Jurkat, Clone E6-1 (cell line): ENCODE data around the gene CNIH2.
"Not testable (repeated sequence)": the region's sequence is repeated elsewhere in the genome, so short reads cannot be mapped to it uniquely, and the experiment has no call there.

Source experiments
- DNase-seq: peaks from one replicate; pipeline ENCODE4 v3.0.0-alpha.2; 2011; ENCODE audit warnings: low read depth, low spot score
- H3K4me3 ChIP-seq: 2 replicates; pipeline ENCODE4 v1.5.1; 2011; ENCODE audit warnings: mild to moderate bottlenecking, low read length, control low read depth, moderate library complexity

CNIH2 gene

DNA sequence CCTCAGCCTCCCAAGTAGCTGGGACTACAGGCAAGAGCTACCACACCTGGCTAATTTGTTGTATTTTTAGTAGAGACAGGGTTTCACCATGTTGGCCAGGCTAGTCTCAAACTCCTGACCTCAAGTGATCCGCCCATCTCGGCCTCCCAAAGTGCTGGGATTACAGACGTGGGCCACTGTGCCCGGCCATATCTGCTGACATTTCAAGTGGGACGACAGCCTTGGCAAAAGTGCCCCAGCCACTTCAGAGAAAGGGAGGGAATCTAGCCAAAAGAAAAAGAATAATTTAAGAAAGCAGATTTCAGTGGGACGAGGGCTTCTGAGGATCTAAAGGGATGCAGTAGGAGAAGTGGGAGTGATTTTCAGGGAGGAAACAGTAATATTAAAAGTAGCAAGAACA, 24.9 kb upstream of the CNIH2 start:
- not testable (repeated sequence) for DNase-seq, H3K4me3 ChIP-seq

GRCh38 chr11:66258473-66258893, 19.5 kb upstream of the CNIH2 start:
- DNase-seq: no peak
- H3K4me3 ChIP-seq: peak overlapping the region; percentile 84

- no peak overlapping the region for H3K4me3 ChIP-seq
- no peak for DNase-seq
Measured at GRCh38 chr11:66259225-66259624, 18.8 kb upstream of the CNIH2 start.

DNA sequence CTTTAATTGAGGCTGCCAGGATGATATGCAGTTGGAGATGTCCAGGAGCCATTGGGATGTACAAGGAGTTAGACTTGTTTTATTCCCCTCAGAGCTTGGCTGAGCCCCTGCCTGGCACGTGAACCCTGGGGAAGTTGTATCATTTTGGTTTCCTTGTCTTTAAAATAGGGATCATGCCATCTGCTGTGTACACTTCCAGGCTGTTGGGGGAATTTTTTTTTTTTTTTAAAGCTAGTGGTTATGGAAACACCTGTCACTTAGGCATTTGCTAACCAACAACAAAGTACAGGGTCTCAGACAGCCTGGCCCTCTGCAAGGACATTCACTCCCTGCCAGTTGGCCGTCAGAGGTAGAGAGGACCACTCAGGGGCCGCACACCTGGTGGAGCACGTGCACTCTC, 18.0 kb upstream of the CNIH2 start:
- H3K4me3 ChIP-seq: no peak overlapping the region
- no peak for DNase-seq

DNA sequence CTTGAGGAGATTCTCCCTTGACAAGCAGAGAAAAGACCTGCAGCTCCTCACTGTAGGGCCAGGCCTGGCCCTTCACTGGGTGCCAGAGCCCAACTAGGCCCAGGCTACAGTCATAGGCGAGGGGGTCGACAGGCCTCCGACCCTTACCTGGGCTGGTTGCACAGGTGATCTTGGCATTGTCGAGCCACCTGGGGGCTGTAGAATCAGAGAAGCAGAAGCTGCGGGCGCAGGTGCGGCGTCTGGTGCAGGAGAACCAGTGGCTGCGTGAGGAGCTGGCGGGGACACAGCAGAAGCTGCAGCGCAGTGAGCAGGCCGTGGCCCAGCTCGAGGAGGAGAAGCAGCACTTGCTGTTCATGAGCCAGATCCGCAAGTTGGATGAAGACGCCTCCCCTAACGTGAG, 16.4 kb upstream of the CNIH2 start:
- no peak overlapping the region for H3K4me3 ChIP-seq
- DNase-seq: no peak

DNA sequence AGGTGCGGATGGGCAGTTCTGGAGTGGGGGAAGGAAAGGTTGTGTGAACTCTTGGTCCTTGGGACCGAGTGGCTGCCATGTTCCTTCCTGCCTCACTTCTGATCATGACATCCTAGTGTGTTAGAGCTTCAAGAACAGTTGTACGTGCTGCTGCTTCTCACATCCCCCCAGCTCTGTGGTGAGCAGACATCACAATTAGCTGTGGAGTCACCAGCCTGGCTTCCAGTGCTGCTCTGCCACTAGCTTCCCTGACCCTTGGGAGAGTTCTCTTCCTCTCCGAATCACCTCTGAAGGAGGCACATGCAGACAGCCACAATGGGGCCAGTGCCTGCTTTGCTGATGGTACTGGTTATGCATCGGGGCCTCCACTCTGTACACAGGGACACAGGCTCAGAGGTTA, 15.8 kb upstream of the CNIH2 start:
- no peak overlapping the region for H3K4me3 ChIP-seq

GRCh38 chr11:66262696-66263095, 15.3 kb upstream of the CNIH2 start:
- no peak for DNase-seq
- H3K4me3 ChIP-seq: no peak overlapping the region

More for the DNA sequence above, 15.8 kb upstream of the CNIH2 start:
- DNase-seq: no peak

- no peak for DNase-seq
- no peak overlapping the region for H3K4me3 ChIP-seq
Measured at GRCh38 chr11:66263231-66263630, 14.7 kb upstream of the CNIH2 start.

- DNase-seq: no peak
- no peak overlapping the region for H3K4me3 ChIP-seq
Measured at GRCh38 chr11:66263785-66264184, 14.2 kb upstream of the CNIH2 start.

GRCh38 chr11:66264383-66264782, 13.6 kb upstream of the CNIH2 start:
- H3K4me3 ChIP-seq: no peak overlapping the region

DNA sequence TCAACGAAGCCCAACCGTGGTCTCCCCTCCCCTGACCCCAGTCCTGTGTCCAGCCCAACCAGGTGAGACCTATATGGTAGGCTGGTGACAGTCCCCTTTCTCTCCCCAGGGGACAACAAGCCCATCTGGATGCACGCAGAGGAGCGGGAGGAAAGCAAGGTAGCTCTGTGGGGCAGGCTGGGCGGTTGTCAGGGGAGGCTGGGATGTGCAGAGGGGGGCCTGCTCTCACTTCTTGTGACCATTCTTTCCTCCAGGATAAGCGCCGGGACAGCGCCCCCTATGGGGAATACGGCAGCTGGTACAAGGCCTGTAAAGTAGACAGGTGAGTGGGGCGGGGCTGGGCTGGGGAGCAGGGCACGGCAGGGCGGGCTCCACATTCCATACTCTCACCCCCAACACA, 13.1 kb upstream of the CNIH2 start:
- no peak for DNase-seq
- no peak overlapping the region for H3K4me3 ChIP-seq

More at GRCh38 chr11:66264383-66264782, 13.6 kb upstream of the CNIH2 start:
- DNase-seq: no peak

- no peak for DNase-seq
- H3K4me3 ChIP-seq: no peak overlapping the region
Measured at GRCh38 chr11:66265531-66266377, 12.2 kb upstream of the CNIH2 start.

GRCh38 chr11:66266378-66267038, 11.5 kb upstream of the CNIH2 start:
- H3K4me3 ChIP-seq: no peak overlapping the region

DNA sequence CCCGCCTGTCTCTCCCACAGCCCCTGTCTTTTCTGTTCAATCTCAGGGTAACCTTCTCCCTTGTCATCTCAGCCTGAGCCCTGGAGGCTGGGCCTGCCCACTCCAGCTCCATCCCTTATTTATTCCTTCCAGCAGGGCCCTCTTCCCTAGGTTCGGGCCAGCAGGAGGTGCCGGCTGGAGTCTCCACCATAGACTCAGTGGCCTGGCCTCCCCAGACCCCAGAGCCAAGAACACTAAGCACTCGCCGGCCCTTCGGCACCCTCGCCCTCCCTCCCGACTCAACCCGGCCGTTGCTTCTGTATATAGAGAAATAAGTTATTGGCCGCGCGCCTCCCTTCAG, 11.0 kb upstream of the CNIH2 start:
- H3K4me3 ChIP-seq: no peak overlapping the region
- DNase-seq: no peak

More at GRCh38 chr11:66266378-66267038, 11.5 kb upstream of the CNIH2 start:
- DNase-seq: no peak

DNA sequence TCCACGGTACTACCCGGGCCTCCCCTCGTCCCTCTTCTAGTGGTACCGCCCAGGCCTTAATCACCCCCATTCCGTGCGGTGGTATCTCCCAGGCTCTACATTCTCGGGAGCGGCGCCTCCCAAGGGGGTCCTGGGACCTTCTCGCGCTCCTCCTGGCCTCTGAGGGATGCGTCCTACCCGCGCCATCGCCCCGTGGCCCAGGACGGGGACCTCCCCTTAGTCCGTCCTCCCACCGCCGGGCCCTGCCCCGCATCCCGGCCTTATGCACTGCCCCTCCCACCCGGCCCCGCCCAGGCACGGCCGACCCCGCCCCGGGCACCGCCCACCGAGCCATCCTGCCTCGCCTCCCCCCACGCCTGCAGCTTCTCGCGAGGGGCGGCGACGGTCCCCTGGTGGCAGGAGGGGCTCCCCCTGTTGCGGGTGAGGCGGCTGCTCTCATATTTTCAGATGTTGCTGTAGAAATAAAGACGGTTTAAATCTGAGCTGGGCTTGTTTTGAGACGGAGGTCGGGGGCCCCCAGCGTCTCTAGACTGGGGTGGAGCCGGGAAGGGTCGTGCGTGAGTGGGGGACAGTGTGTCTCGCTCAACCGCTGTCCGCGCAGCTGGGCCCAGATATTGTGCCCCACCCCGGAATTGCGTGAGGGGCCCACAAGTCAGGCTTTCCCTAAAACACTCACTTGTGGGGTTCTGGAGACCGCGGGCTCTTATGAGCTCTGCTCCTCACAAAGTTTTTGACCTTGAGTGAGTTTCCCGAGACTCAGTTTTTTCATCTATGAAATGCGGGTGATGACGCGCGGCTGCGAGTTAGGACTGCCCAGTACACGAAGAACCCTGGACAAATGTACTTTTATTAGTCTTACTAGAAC, 10.4 kb upstream of the CNIH2 start:
- peak overlapping the region; percentile 97 for H3K4me3 ChIP-seq
- DNase-seq: peak; percentile 76

GRCh38 chr11:66268244-66268951, 9.6 kb upstream of the CNIH2 start, which contains the start of gene RAB1B:
TSS of gene RAB1B (plus strand) at chr11:66268639. CDS start at chr11:66268680, 41 bp downstream.
- DNase-seq: peak; percentile 99
- H3K4me3 ChIP-seq: peak within 1 kb of the TSS; percentile 97

DNA sequence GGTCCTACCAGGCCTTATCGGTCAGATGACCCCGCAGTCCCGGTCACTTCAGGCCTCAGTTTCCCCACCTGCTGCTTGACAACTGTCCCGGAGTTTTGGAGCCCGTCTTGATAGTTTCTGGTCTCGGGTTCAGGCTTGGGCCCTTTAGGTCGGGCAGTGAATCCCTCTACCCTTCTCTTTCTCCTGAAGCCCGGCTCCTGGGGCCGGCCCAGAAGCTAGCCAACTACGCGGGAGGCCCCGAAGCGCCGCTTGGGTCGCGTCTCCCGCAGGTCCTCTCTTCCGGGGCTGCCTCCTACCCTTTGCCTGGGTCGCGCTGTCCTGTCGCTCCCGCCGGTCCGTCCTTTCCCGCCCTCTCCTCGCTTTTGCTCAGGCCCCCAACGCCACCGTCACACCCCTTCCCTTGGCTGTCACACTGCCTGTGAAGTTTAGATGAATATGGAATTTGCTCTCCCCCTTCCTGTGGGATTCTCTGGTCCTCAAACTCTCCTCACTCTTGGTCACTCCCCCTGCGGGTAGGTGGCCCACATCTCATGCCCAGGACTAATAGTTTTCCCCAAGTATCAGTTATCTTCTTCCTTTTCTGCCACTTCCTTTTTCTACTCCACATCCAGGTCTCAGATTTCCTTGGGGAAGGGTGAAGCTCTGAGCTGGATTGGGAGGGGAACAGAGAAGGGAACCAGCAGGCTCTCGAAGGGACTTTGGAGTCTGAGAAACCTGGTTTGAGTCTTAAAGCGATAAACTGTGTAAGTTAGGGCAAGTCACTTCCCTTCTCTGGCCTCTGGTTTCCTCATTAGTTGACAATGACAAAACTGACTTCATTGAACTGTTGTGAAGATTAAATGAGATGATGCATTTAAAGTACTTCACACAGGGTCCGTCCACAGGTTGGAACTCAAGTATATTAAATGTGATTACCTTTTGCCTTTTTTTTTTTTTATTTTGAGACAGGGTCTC, 8.7 kb upstream of the CNIH2 start:
- no peak for DNase-seq
- H3K4me3 ChIP-seq: peak overlapping the region; percentile 97

DNA sequence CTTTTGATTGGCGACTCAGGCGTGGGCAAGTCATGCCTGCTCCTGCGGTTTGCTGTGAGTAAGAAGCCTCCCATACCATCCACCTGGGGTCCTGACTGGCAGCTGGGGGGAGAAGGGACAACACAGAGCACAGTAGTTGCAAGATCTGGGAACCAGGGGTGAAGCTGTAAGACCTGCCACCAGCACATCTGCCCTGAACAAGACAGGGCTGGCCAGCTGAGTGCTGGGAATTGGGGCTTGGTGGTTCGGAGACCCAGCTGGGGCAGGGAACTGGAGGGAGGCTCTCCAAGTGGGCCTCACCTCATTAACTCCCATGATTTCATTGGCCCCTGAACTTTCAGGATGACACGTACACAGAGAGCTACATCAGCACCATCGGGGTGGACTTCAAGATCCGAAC, 6.2 kb upstream of the CNIH2 start:
- no peak overlapping the region for H3K4me3 ChIP-seq

More for the DNA sequence above, 6.2 kb upstream of the CNIH2 start:
- no peak for DNase-seq
